ENCODE measurements around the gene DHX57. TPM values are rescaled to one million over a fixed set of nuclear protein-coding genes. Genes with fewer than 3 reads are reported as not detected.
"Not testable (repeated sequence)": the region's sequence is repeated elsewhere in the genome, so short reads cannot be mapped to it uniquely, and the experiment has no call there.

The DHX57 gene
- total RNA-seq, 1 donor from 2014 or later, result 11.0 TPM

DNA sequence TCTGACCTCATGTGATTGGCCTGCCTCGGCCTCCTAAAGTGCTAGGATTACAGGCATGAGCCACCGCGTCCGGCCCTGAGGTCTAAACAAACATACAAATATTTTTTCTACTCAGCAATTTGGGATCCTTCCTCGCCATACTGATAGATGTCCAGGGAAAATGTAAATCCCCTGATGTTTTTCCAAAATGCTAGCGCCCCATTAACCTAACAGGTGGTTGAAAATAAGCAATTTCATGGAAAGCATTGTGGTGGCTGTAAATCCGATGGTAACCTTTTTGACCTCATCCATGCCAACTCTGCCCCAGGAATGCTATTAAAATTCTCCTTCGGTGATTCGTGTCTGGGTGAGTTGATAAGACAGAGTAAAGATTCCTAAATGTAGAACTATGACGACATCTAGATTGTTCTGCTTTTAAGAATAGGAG is 78.5 kb downstream of the DHX57 start:
- peak; percentile 85 for DNase-seq (ENCODE audit: low read depth)

- DNase-seq (ENCODE audit: low read depth), result not testable (repeated sequence)
Measured at GRCh38 chr2:38795016-38795415, 80.7 kb downstream of the DHX57 start.

DNA sequence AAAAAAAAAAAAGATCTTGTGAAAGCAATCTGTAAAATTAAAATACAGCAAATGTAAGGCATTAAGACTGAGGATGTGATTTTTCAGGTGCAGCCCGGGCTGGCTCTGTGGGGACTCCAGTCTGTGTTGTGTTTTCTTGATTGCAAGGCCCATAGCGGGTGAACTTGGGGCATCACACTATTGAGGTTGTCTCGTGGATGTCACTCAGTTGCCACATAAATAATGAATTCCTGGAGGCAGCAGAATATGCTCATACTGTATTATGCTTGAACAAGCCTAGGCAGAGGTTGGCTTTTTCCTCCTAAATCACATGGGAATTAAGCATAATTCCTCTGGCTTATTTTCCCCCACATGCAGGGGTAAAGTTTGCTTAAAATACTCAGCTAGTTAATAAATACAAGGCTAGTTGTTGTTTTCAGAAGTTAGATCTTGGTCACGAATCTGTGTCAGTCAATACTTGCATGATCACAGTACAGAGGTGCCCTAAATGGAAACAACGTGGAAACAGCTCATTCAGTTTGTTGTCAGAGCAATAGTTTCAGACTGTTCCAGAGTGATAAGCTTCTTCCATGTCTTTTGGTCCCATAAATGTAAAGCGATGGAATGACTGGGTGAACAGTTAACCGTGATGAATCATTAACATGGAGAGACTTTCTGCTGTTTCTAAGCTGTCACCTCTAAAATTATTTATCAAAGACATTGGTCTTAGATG is 81.3 kb downstream of the DHX57 start:
- DNase-seq (ENCODE audit: low read depth), result no peak

- DNase-seq (ENCODE audit: low read depth), result no peak
Measured at GRCh38 chr2:38793511-38793910, 82.2 kb downstream of the DHX57 start.

DNA sequence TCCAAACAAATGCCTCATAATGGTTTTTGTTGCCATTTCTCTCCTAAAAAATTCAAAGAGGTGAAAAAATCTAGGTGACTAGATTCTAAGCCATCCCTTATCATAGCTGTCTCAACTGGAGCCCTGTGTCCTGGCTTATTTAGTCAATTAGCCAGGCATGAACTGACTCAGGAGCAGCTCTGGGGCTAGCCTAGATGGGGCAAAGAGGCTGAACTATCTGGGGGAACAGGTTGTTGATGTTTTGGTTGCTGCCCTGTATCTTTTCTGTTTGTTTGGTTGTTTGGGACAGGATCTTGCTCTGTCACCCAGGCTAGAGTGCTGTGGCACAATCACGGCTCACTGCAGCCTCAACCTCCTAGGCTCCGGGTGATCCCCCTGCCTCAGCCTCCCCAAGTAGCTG is 83.0 kb downstream of the DHX57 start:
- no peak for DNase-seq (ENCODE audit: low read depth)

GRCh38 chr2:38792321-38792720 is 83.4 kb downstream of the DHX57 start:
- DNase-seq (ENCODE audit: low read depth), result not testable (repeated sequence)

DNA sequence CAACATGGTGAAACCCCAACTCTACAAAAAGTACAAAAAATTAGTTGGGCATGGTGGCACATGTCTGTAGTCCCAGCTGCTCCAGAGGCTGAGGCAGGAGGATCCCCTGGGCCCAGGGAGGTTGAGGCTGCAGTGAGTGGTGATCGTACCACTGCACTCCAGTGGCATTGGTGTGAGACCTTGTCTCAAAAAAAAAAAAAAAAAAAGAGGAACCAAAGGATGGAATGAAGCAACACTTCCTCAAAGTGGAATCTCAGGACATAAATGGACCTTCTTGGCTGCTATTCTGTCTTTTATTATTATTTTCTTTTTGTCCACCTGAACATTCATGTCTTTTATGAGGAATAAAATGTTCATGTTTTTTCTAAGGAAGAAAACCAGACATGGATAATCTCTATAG is 84.0 kb downstream of the DHX57 start:
- no peak for DNase-seq (ENCODE audit: low read depth)

DNA sequence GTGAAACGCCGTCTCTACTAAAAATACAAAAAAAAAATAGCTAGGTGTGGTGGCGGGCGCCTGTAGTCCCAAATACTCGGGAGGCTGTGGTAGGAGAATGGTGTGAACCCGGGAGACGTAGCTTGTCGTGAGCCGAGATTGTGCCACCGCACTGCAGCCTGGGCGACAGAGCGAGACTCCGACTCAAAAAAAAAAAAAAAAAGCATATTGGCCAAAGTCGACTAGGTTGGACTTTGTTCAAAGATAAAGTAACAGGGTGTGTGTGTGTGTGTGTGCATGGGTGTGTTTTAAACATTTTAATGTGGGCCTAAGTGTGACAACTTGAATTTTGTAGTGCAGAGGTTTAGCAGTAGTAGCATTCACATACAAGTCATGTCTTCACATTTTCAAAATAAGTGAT is 86.0 kb downstream of the DHX57 start:
- DNase-seq (ENCODE audit: low read depth), result no peak

DNA sequence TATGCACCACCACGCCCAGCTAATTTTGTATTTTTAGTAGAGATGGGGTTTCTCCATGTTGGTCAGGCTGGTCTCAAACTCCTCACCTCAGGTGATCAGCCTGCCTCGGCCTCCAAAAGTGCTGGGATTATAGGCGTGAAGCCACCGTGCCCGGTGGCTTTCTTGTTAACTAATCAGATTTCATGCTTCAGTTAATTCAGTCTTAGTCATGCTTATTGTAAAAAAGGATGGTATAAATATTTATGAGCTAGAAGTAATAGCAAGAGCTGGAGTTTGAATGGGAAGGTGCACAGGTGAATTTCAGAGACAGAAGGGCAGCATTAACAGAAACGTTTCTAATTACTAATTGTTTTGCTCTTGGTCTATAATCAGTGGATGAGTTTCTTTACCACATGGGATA is 87.4 kb downstream of the DHX57 start:
- no peak for DNase-seq (ENCODE audit: low read depth)

DNA sequence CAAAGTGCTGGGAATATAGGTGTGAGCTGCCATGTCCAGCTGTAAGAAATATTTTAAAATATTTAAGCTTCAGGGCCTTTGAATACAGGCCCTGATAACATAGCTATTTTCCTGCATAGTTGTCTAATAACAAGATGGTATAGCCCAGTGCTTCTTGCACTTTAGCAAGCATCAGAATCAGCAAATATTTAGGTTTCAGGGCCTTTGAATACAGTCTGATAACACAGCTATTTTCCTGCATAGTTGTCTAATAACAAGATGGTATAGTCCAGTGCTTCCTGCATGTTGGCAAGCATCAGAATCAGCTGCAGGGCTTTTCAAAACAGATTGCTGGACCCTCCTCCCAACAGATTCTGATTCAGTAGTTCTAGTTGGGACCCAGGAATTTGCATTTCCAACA is 92.1 kb downstream of the DHX57 start:
- no peak for DNase-seq (ENCODE audit: low read depth)

DNA sequence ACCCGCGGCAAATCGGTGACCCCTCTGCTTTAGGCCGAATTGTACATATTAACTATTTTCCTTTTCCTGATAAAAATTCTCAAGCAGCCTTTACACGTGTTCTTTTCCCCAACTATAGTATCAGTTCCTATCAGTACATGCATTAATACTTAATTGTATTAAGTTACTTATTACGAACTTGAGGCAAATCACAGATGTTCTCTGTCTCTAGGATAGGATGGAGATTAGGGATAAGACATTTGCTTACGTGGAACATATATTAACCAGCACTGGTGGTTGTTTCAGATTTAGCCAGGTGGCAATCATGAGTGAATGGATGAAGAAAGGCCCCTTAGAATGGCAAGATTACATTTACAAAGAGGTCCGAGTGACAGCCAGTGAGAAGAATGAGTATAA is 97.0 kb downstream of the DHX57 start:
- DNase-seq (ENCODE audit: low read depth), result no peak

GRCh38 chr2:38776531-38776930 is 99.2 kb downstream of the DHX57 start:
- no peak for DNase-seq (ENCODE audit: low read depth)

DNA sequence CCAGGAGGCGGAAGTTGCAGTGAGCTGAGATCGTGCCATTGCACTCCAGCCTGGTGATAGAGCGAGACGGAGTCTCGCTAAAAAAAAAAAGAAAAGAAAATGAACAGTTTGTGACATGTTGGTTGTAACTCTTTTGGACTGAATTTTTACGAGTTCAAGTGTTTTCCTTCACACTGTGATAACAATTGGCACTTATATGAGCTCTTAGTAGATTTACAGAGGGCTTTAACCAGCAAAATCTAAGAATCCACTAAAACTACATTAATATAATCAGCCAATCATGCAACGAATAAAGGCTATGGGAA is 99.9 kb downstream of the DHX57 start:
- no peak for DNase-seq (ENCODE audit: low read depth)

- DNase-seq (ENCODE audit: low read depth), result no peak
Measured at GRCh38 chr2:38775097-38775920, 100.4 kb downstream of the DHX57 start.

GRCh38 chr2:38771632-38772031 is 104.1 kb downstream of the DHX57 start:
- peak; percentile 61 for DNase-seq (ENCODE audit: low read depth)

GRCh38 chr2:38765551-38765950 is 110.2 kb downstream of the DHX57 start:
- no peak for DNase-seq (ENCODE audit: low read depth)

- DNase-seq (ENCODE audit: low read depth), result no peak
Measured at GRCh38 chr2:38765149-38765548, 110.6 kb downstream of the DHX57 start.

GRCh38 chr2:38763728-38764127 is 112.0 kb downstream of the DHX57 start:
- no peak for DNase-seq (ENCODE audit: low read depth)

DNA sequence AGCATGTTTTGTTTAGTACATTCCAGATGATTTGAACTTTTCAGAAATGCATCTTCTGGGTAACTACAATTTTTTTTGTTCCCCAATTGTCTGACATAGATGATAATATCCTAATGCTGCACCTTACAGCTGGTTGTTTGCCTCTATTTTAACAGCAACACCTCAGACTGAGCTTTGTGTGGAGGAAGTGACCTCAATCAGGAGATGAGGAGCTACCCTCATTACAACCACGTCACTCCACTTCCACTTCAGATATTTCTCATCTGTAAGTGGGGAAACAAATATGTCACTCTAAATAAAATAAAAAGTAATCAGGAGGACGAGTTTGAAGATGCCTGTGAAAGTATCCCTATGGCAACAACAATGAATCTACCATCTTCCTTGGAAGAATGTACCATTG is 112.5 kb downstream of the DHX57 start:
- no peak for DNase-seq (ENCODE audit: low read depth)

DNA sequence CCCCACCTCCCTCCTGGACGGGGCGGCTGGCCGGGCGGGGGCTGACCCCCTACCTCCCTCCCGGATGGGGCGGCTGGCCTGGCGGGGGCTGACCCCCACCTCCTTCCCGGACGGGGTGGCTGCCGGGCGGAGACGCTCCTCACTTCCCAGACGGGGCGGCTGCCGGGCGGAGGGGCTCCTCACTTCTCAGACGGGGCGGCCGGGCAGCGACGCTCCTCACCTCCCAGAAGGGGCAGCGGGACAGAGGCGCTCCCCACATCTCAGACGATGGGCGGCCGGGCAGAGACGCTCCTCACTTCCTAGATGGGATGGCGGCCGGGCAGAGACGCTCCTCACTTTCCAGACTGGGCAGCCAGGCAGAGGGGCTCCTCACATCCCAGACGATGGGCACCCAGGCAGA is 119.8 kb downstream of the DHX57 start:
- DNase-seq (ENCODE audit: low read depth), result not testable (repeated sequence)

DNA sequence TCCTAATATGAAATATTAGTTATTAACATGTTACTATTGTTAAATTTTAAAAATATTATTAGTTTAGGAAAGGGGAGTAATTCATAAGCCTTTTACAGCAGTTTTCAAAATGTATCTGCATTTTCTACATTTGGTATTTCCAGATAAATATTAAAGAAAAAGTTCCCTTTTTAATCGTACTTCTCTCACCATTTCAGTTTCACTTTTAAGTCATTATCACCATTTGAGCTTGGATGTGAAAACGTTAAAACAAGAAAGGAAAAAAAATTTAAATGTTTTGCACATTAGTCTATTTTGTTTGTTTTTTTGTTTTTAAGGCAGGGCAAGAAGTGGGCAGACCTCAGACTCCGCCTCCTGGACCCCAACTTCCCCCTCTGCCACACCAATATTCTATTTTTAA is 121.2 kb downstream of the DHX57 start:
- no peak for DNase-seq (ENCODE audit: low read depth)

DNA sequence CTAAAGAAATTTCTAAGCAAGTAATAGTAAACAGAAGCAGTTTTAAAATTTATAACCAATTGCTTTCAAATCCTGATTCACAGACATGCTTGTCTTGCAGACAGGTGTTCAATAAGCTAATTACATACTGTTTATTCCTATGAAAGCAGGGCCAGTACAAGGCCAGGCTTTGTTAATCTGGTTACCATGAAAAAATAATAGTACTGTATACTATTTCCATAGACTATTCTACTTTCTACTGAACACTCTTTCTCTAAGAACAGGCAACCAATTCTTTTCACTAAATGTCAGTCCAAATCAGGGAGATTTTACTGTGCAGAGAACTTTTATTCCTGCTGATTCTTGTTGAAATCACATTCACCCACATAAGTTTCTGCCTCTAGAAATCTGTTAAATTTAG is 121.7 kb downstream of the DHX57 start:
- no peak for DNase-seq (ENCODE audit: low read depth)
